ENCODE results near the gene BDKRB1.

GRCh38 chr14:96225213-96225612 is 30.8 kb upstream of the BDKRB1 start:
- no peak for TF ChIP-seq EZH2 (IDR thresholded peaks at IDR 0.05; ENCODE audit: borderline replicate concordance, low read depth, low read length, severe bottlenecking)
- TF ChIP-seq, protein P1, sequence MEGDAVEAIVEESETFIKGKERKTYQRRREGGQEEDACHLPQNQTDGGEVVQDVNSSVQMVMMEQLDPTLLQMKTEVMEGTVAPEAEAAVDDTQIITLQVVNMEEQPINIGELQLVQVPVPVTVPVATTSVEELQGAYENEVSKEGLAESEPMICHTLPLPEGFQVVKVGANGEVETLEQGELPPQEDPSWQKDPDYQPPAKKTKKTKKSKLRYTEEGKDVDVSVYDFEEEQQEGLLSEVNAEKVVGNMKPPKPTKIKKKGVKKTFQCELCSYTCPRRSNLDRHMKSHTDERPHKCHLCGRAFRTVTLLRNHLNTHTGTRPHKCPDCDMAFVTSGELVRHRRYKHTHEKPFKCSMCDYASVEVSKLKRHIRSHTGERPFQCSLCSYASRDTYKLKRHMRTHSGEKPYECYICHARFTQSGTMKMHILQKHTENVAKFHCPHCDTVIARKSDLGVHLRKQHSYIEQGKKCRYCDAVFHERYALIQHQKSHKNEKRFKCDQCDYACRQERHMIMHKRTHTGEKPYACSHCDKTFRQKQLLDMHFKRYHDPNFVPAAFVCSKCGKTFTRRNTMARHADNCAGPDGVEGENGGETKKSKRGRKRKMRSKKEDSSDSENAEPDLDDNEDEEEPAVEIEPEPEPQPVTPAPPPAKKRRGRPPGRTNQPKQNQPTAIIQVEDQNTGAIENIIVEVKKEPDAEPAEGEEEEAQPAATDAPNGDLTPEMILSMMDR (IDR thresholded peaks at IDR 0.05; ENCODE audit: borderline replicate concordance, extremely low read depth, low read length, poor library complexity, severe bottlenecking) = no peak
